ENCODE data around the gene C1orf74.

C1orf74 gene

DNA sequence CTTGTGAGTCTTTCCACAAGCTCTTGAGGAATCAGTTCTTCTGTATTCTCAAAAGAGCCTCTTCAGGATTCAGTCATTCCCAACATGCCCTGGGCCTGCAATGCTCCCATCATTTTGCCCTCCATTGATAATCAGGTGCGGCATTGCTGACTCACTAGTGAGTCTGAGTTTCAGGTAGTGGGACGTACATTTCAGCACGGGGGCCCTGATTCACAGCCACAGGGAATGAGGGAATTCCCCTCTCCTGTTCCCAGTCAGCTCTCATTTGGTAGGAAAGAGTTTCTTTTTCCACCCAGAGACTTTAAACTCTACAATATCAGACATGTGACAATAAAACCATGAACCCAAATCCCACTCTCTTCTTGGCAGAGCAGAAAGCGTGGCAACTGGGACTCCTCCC lies 25.3 kb upstream of the C1orf74 start:
- H3K27me3 Mint-ChIP-seq (ENCODE audit: low read depth): peaks cover 24% of the 10 kb centered on the region
- H3K4me3 Mint-ChIP-seq: no peak overlapping the region
- peaks cover 17% of the 10 kb centered on the region for H3K4me1 Mint-ChIP-seq
- TF ChIP-seq, protein P1, sequence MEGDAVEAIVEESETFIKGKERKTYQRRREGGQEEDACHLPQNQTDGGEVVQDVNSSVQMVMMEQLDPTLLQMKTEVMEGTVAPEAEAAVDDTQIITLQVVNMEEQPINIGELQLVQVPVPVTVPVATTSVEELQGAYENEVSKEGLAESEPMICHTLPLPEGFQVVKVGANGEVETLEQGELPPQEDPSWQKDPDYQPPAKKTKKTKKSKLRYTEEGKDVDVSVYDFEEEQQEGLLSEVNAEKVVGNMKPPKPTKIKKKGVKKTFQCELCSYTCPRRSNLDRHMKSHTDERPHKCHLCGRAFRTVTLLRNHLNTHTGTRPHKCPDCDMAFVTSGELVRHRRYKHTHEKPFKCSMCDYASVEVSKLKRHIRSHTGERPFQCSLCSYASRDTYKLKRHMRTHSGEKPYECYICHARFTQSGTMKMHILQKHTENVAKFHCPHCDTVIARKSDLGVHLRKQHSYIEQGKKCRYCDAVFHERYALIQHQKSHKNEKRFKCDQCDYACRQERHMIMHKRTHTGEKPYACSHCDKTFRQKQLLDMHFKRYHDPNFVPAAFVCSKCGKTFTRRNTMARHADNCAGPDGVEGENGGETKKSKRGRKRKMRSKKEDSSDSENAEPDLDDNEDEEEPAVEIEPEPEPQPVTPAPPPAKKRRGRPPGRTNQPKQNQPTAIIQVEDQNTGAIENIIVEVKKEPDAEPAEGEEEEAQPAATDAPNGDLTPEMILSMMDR (IDR thresholded peaks at IDR 0.05; ENCODE audit: unreplicated experiment in 3 of 3): no peak
- H3K9me3 Mint-ChIP-seq: no peaks in the 10 kb centered on the region
- H3K36me3 Mint-ChIP-seq (ENCODE audit: low read depth): no peaks in the 10 kb centered on the region
- no peak overlapping the region for H3K27ac Mint-ChIP-seq

DNA sequence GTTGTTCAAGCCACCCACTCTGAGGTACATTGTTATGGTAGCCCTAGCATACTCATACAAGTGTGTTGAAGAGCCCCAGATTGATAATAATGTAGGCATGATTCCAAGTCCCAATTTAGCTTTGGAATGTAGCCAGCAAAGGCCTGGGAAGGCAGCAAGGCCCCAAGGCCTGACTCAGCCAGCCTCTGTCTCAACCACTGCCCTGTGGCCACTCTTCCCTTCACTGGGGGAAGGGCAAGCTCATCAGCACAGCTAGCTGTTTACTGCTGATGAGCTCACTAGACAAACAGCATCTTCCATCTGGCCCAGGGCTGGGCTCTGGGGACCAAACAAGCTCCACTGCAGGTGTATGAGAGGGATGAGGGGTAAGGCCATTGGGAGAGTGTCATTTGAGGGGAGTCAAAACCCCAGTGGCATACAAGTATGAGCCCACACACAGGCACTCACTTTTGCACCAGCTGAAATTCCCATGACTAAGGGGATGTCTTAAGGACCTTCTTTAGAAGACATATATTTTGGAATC lies 23.8 kb upstream of the C1orf74 start:
- TF ChIP-seq, protein P1 (IDR thresholded peaks at IDR 0.05; ENCODE audit: unreplicated experiment in 3 of 3): no peak
- H3K4me3 Mint-ChIP-seq: no peak overlapping the region
- peaks cover 36% of the 10 kb centered on the region for H3K27me3 Mint-ChIP-seq (ENCODE audit: low read depth)
- H3K36me3 Mint-ChIP-seq (ENCODE audit: low read depth): no peaks in the 10 kb centered on the region
- no peaks in the 10 kb centered on the region for H3K9me3 Mint-ChIP-seq
- H3K27ac Mint-ChIP-seq: peak overlapping the region in 1 of 3 experiments; percentile 60
- H3K4me1 Mint-ChIP-seq: peaks cover 17% of the 10 kb centered on the region

DNA sequence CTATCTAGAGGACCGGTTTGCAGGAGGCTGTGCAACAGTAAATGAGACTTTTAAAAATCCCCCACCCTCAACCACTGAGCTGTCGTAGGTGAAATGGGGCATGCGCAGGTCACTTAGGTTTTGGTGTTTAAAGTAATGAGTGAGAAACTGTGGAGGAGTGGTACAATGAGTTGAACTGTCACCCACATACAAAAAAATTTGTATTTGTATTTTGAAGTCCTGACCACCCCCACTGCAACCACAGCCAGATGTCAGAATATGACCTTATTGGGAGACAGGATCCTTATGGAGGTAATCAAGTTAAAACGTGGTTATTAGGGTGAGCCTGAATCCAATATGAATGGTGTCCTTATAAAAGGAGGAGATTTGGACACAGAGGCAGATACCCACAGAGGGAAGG lies 23.1 kb upstream of the C1orf74 start:
- no peaks in the 10 kb centered on the region for H3K9me3 Mint-ChIP-seq
- H3K27me3 Mint-ChIP-seq (ENCODE audit: low read depth): peaks cover 34% of the 10 kb centered on the region
- no peaks in the 10 kb centered on the region for H3K36me3 Mint-ChIP-seq (ENCODE audit: low read depth)
- no peak overlapping the region for H3K4me3 Mint-ChIP-seq
- TF ChIP-seq, protein P1 (IDR thresholded peaks at IDR 0.05; ENCODE audit: unreplicated experiment in 3 of 3): no peak
- H3K4me1 Mint-ChIP-seq: peaks cover 17% of the 10 kb centered on the region
- no peak overlapping the region for H3K27ac Mint-ChIP-seq

DNA sequence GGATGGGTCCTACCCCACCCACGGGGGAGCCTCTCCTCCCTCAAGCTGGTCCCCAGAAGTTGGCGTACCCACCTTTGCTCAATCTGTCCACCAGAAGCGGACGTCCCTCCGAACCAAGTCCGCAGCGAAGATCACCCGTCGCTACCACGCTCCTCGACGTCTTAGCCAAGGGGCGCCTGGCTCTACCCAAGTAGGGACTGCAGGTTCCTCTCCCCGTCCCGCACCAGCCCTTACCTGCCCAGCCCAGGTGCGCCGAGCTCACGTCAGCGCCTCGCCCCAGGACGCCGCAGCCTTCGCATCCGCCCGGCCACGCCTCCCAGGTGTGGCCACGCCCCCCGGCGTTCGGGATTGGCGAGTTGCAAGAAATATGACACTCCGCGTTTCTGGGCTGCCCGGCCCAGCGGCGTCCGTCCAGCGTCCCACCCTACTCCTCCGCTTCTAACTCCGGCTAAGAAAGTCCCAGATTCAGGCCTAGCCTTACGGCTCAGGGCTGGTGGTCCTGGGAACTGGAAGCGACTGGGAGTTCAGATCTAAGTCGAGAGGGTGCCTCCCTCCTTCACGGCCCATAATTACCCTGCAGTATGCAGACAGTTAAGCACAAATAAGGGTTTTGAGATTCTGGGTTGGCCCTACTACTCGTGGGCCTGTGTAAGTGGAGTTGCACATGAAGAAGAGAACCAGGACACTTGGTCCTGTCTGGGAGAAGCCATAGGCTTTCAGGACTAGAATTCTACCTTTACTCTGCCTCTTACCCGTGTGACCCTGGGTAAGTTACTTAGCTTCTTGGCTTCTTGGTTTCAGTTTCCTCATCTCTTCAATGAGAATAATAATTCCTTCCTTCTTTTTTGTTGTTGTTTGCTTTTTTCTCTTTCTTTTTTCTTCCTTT lies 21.8 kb upstream of the C1orf74 start, which contains the start of gene IRF6:
TSS of gene IRF6 (minus strand) at position 268 of the 886 bp plus-strand sequence. CDS start 4,729 bp downstream, outside the sequence.
- H3K36me3 Mint-ChIP-seq (ENCODE audit: low read depth): no peaks in the 10 kb centered on the region
- H3K9me3 Mint-ChIP-seq: no peaks in the 10 kb centered on the region
- peaks cover 25% of the 10 kb centered on the region for H3K4me1 Mint-ChIP-seq
- peaks cover 42% of the 10 kb centered on the region for H3K27me3 Mint-ChIP-seq (ENCODE audit: low read depth)
- peak within 1 kb of the TSS; percentile 86 to 88 (median 88) for H3K4me3 Mint-ChIP-seq
- TF ChIP-seq, protein P1 (IDR thresholded peaks at IDR 0.05; ENCODE audit: unreplicated experiment in 3 of 3): no peak
- H3K27ac Mint-ChIP-seq: peak within 1 kb of the TSS; percentile 84 to 95 (median 94)

DNA sequence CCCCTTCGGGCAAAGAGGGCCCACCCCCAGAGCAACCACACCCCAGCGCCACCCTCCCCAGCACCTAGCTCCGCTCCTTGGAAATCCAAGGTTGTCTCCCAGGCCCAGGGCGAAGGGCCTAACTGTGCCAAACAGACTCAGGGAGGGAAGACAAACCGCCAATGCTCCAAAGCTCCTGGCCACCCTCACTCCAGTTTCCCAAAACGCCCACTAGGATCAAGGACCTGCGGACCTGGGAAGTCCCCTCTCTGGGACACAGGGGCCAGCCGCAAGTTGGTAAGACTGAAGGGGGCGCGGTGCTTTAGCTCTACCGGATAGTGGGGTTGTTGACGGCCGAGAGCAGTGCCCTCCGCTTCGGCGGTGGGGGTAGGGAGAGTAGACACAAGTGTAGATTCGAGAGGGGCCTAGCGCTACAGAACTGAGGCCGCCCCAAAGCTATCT lies 21.0 kb upstream of the C1orf74 start:
- Mint-ChIP-seq H3K36me3 (ENCODE audit: low read depth) (no peaks in the 10 kb centered on the region), H3K4me1 (peaks cover 27% of the 10 kb centered on the region), H3K9me3 (no peaks in the 10 kb centered on the region), H3K27ac (peak overlapping the region in 2 of 3 experiments; percentile 84 to 94), H3K4me3 (peak overlapping the region; percentile 86 to 88 (median 88)), H3K27me3 (ENCODE audit: low read depth) (peaks cover 44% of the 10 kb centered on the region)
- TF ChIP-seq, protein P1 (IDR thresholded peaks at IDR 0.05; ENCODE audit: unreplicated experiment in 3 of 3): no peak
